OCI-LY1 (cell line): ENCODE measurements around the gene RUNX1.
A peak's percentile ranks its signal among the peaks of the same experiment; 100 is the strongest.

ENCODE experiments used
- H2AFZ ChIP-seq: fragments of 200-600 bp; sonication (generic), shearing (Covaris generic); 2 replicates; pipeline ENCODE4 v1.6.0; 2014; ENCODE audit warnings: antibody characterized with exemption, mild to moderate bottlenecking, low read length
- H3F3A ChIP-seq: fragments of 200-600 bp; sonication (generic), shearing (Covaris generic); 2 replicates; pipeline ENCODE4 v1.6.0; 2014; ENCODE audit warnings: mild to moderate bottlenecking, antibody characterized with exemption, low read length, moderate library complexity; ENCODE audit not compliant: insufficient read depth
- H3K27ac ChIP-seq: fragments of 200-600 bp; sonication (generic); 2 replicates; pipeline ENCODE4 v1.5.1; 2014; ENCODE audit warnings: low read length, mixed run types, mild to moderate bottlenecking, low read depth; ENCODE audit not compliant: poor library complexity, severe bottlenecking
- H3K27me3 ChIP-seq: fragments of 200-600 bp; sonication (generic); 2 replicates; pipeline ENCODE4 v1.6.0; 2014; ENCODE audit warnings: antibody characterized with exemption, mild to moderate bottlenecking, low read length, moderate library complexity; ENCODE audit not compliant: insufficient read depth
- H3K36me3 ChIP-seq: fragments of 200-600 bp; sonication (generic); 2 replicates; pipeline ENCODE4 v1.6.1; 2014; ENCODE audit warnings: mild to moderate bottlenecking, antibody characterized with exemption, low read length, moderate library complexity, mixed read lengths; ENCODE audit not compliant: insufficient read depth
- H3K4me1 ChIP-seq: fragments of 200-600 bp; sonication (generic); 2 replicates; pipeline ENCODE4 v1.5.1; 2014; ENCODE audit warnings: mild to moderate bottlenecking, low read length, moderate library complexity; ENCODE audit not compliant: insufficient read depth, severe bottlenecking
- H3K4me2 ChIP-seq: fragments of 200-600 bp; sonication (generic), shearing (Covaris generic); 2 replicates; pipeline ENCODE4 v1.6.1; 2014; ENCODE audit warnings: low read length
- H3K4me3 ChIP-seq: fragments of 200-600 bp; sonication (generic); 2 replicates; pipeline ENCODE4 v1.5.1; 2014; ENCODE audit warnings: low read length, low read depth, mild to moderate bottlenecking, mixed read lengths; ENCODE audit not compliant: poor library complexity, severe bottlenecking
- H3K79me2 ChIP-seq: fragments of 200-600 bp; shearing (Covaris generic); 2 replicates; pipeline ENCODE4 v1.6.1; 2016; ENCODE audit warnings: mixed run types, low read length, mixed read lengths; ENCODE audit not compliant: insufficient read depth
- H3K9ac ChIP-seq: fragments of 200-600 bp; sonication (generic), shearing (Covaris generic); 2 replicates; pipeline ENCODE4 v1.6.1; 2014; ENCODE audit warnings: mild to moderate bottlenecking, low read length, mixed read lengths
- H3K9me2 ChIP-seq: fragments of 200-600 bp; sonication (generic), shearing (Covaris generic); 2 replicates; pipeline ENCODE4 v1.6.1; 2014; ENCODE audit warnings: low read depth, mild to moderate bottlenecking, low read length, mixed read lengths
- H3K9me3 ChIP-seq: fragments of 200-600 bp; shearing (Covaris generic); 2 replicates; pipeline ENCODE4 v1.6.1; 2014; ENCODE audit warnings: low read length, mixed read lengths
- H4K20me1 ChIP-seq: fragments of 200-600 bp; sonication (generic), shearing (Covaris generic); 2 replicates; pipeline ENCODE4 v1.6.0; 2016; ENCODE audit warnings: mild to moderate bottlenecking, low read length; ENCODE audit not compliant: insufficient read depth
- CTCF ChIP-seq: fragments of 200-600 bp; sonication (generic), shearing (Covaris generic); IDR thresholded peaks from 2 replicates; pipeline ENCODE4 v1.5.1; 2017; ENCODE audit warnings: mild to moderate bottlenecking, antibody characterized with exemption, low read length, moderate library complexity, mixed read lengths
- EZH2 ChIP-seq: fragments of 200-600 bp; sonication (generic), shearing (Covaris generic); IDR thresholded peaks from 2 replicates; pipeline ENCODE4 v1.8.0; 2017; ENCODE audit warnings: borderline replicate concordance, mixed run types, mild to moderate bottlenecking, antibody characterized with exemption, low read length, moderate library complexity, mixed read lengths

The RUNX1 gene

GRCh38 chr21:34989337-34990151, 59.6 kb downstream of the RUNX1 start:
- Histone ChIP-seq H2AFZ (no peak overlapping the region), H3K27ac (no peak overlapping the region), H3K9me2 (no peaks in the 10 kb centered on the region), H3F3A (no peaks in the 10 kb centered on the region), H3K4me2 (no peak overlapping the region), H3K4me3 (no peak overlapping the region), H4K20me1 (no peaks in the 10 kb centered on the region), H3K36me3 (peaks cover 26% of the 10 kb centered on the region; the same call in 1 of the 2 replicates), H3K9me3 (no peaks in the 10 kb centered on the region), H3K9ac (no peak overlapping the region), H3K79me2 (0 out of 2 replicates have a peak, but pooled peaks cover 4% of the 10 kb centered on the region), H3K27me3 (no peaks in the 10 kb centered on the region), H3K4me1 (peaks cover 23% of the 10 kb centered on the region)
- TF ChIP-seq EZH2 = no peak
- no peak for TF ChIP-seq CTCF

GRCh38 chr21:34988625-34989024, 60.5 kb downstream of the RUNX1 start:
- peaks cover 23% of the 10 kb centered on the region for H3K4me1 ChIP-seq
- peaks cover 26% of the 10 kb centered on the region; the same call in 1 of the 2 replicates for H3K36me3 ChIP-seq
- no peak overlapping the region for H3K4me2 ChIP-seq
- no peaks in the 10 kb centered on the region for H3K9me3 ChIP-seq
- TF ChIP-seq CTCF (no peak), EZH2 (no peak)
- H3K27ac ChIP-seq = no peak overlapping the region
- H3K4me3 ChIP-seq = no peak overlapping the region
- H3K9ac ChIP-seq = no peak overlapping the region
- H4K20me1 ChIP-seq = no peaks in the 10 kb centered on the region
- H3K79me2 ChIP-seq = no peaks in the 10 kb centered on the region
- no peaks in the 10 kb centered on the region for H3K9me2 ChIP-seq
- H3K27me3 ChIP-seq = no peaks in the 10 kb centered on the region
- no peaks in the 10 kb centered on the region for H3F3A ChIP-seq
- no peak overlapping the region for H2AFZ ChIP-seq

- no peaks in the 10 kb centered on the region for H3F3A ChIP-seq
- no peak overlapping the region for H2AFZ ChIP-seq
- H4K20me1 ChIP-seq = no peaks in the 10 kb centered on the region
- no peak overlapping the region for H3K27ac ChIP-seq
- no peak for TF ChIP-seq CTCF
- no peak for TF ChIP-seq EZH2
- no peaks in the 10 kb centered on the region for H3K9me2 ChIP-seq
- peaks cover 23% of the 10 kb centered on the region for H3K4me1 ChIP-seq
- peaks cover 26% of the 10 kb centered on the region; the same call in 1 of the 2 replicates for H3K36me3 ChIP-seq
- H3K9ac ChIP-seq = no peak overlapping the region
- H3K9me3 ChIP-seq = no peaks in the 10 kb centered on the region
- no peaks in the 10 kb centered on the region for H3K27me3 ChIP-seq
- H3K4me3 ChIP-seq = no peak overlapping the region
- H3K79me2 ChIP-seq = no peaks in the 10 kb centered on the region
- H3K4me2 ChIP-seq = peak overlapping the region; percentile 43; the same call in 1 of the 2 replicates
These were observed 61.0 kb downstream of the RUNX1 start for GRCh38 chr21:34988139-34988538.
